HepG2 (cell line): ENCODE results near the gene SEZ6. TPM values are rescaled to one million over a fixed set of nuclear protein-coding genes. Genes with fewer than 3 reads are reported as not detected.

Experiments used
- ATAC-seq: fragments of 200-7000 bp; cut with Tn5 transposase; 3 replicates; pipeline ENCODE4 v1.9.1; 2020; ENCODE audit warnings: mild to moderate bottlenecking, moderate library complexity
- BruUV-seq: library from RNA; stranded (reverse); fragments of 400-500 nt; replicated peaks from 2 replicates; lab custom pipeline; 2021; lab: Mats Ljungman, UMichigan
- CTCF ChIA-PET: fragments of 300-600 bp; formaldehyde crosslinking; extraction: SDS; loops from one replicate; lab custom pipeline; 2021; ENCODE audit warnings: low total read pairs, inconsistent platforms, low intra/inter-chr PET ratio; lab: Yijun Ruan, JAX
- POLR2A ChIA-PET: fragments of 350-600 bp; sonication (Branson Sonifier 250); formaldehyde crosslinking; loops from one replicate; lab custom pipeline; 2020; ENCODE audit warnings: antibody characterized with exemption, inconsistent platforms; lab: Yijun Ruan, JAX
- DNase-seq: peaks from one replicate; pipeline ENCODE4 v3.0.0-alpha.2; 2015; ENCODE audit warnings: low spot score
- FAIRE-seq: peaks from 3 replicates; lab custom pipeline; 2011; peaks lifted over from hg19 to GRCh38; lab: Jason Lieb, UNC
- H2AFZ ChIP-seq: one replicate; pipeline ENCODE4 v1.6.1; 2011; ENCODE audit warnings: low read length, inconsistent platforms
- H3K27ac ChIP-seq: fragments of 300-600 bp; 3 replicates; pipeline ENCODE4 v1.8.0; 2011; ENCODE audit warnings: mixed run types, mild to moderate bottlenecking, mixed read lengths, low read length, inconsistent platforms; ENCODE audit not compliant: insufficient read depth; ENCODE audit errors: extremely low read length
- H3K27me3 ChIP-seq, 2 experiments: fragments of 200-600 bp in 1 of 2; 2 replicates in 1 of 2; 3 replicates in 1 of 2; pipeline versions ENCODE4 v1.6.0 to v1.8.0; 2011; ENCODE audit warnings: low read length in 2 of 2, mild to moderate bottlenecking in 2 of 2, moderate library complexity in 2 of 2, inconsistent platforms in 1 of 2; ENCODE audit not compliant: insufficient read depth in 2 of 2, control insufficient read depth in 1 of 2
- H3K36me3 ChIP-seq, 2 experiments: fragments of 200-600 bp in 1 of 2; replicated peaks in 1 of 2; 2 replicates in 1 of 2; 3 replicates in 1 of 2; pipeline versions ENCODE4 v1.5.1 to v1.8.0; 2011; ENCODE audit warnings: low read length in 2 of 2, inconsistent platforms in 1 of 2; ENCODE audit not compliant: insufficient read depth in 2 of 2, control insufficient read depth in 1 of 2
- H3K4me1 ChIP-seq: 2 replicates; pipeline ENCODE4 v1.5.1; 2012; ENCODE audit warnings: low read length, inconsistent platforms; ENCODE audit not compliant: insufficient read depth
- H3K4me2 ChIP-seq: 2 replicates; pipeline ENCODE4 v1.6.0; 2011; ENCODE audit warnings: low read depth, low read length, inconsistent platforms
- H3K4me3 ChIP-seq, 3 experiments: fragments of 200-600 bp in 1 of 3; sonication (generic), shearing (Covaris generic) in 1 of 3; replicated peaks in 1 of 3; 2 replicates each; pipeline ENCODE4 v1.5.1; 2011 to 2016; ENCODE audit warnings: low read length in 3 of 3, inconsistent platforms in 2 of 3, low read depth in 2 of 3, mild to moderate bottlenecking in 2 of 3, control low read depth in 1 of 3, mixed read lengths in 1 of 3; ENCODE audit not compliant: insufficient read depth in 1 of 3
- H3K79me2 ChIP-seq: one replicate; pipeline ENCODE4 v1.6.1; 2011; ENCODE audit warnings: low read length, inconsistent platforms; ENCODE audit not compliant: insufficient read depth
- H3K9ac ChIP-seq: 2 replicates; pipeline ENCODE4 v1.6.0; 2011; ENCODE audit warnings: mild to moderate bottlenecking, low read depth, low read length, inconsistent platforms; ENCODE audit not compliant: insufficient read depth
- H3K9me3 ChIP-seq: 2 replicates; pipeline ENCODE4 v1.5.1; 2012; ENCODE audit warnings: mild to moderate bottlenecking, low read length
- H4K20me1 ChIP-seq: 2 replicates; pipeline ENCODE4 v1.6.0; 2011; ENCODE audit warnings: inconsistent platforms, mild to moderate bottlenecking, low read length, moderate library complexity; ENCODE audit not compliant: insufficient read depth
- CEBPG ChIP-seq: IDR thresholded peaks from 2 replicates; pipeline ENCODE4 v1.6.1; 2016
- CENPT ChIP-seq: sonication (generic); formaldehyde crosslinking; IDR thresholded peaks from 2 replicates; pipeline ENCODE4 v1.8.0; 2022; ENCODE audit warnings: low read depth, mild to moderate bottlenecking, moderate library complexity, missing genetic modification reagents
- EP300 ChIP-seq, 3 experiments: sonication (generic) in 1 of 3; formaldehyde crosslinking in 1 of 3; IDR thresholded peaks; 2 replicates each; pipeline versions ENCODE4 v1.5.1 to v1.6.1; 2011 to 2020; ENCODE audit warnings: low read depth in 2 of 3, low read length in 2 of 3, borderline replicate concordance in 1 of 3, improper control_type of control experiment in 1 of 3, mild to moderate bottlenecking in 1 of 3, missing genetic modification reagents in 1 of 3, moderate library complexity in 1 of 3
- HNRNPK ChIP-seq: fragments of 200-400 bp; formaldehyde crosslinking; IDR thresholded peaks from 2 replicates; pipeline ENCODE4 v1.6.1; 2018; ENCODE audit warnings: low read length, low read depth, moderate library complexity, mild to moderate bottlenecking; ENCODE audit not compliant: poor library complexity, severe bottlenecking
- KDM4B ChIP-seq: sonication (generic); formaldehyde crosslinking; IDR thresholded peaks from 2 replicates; pipeline ENCODE4 v1.4.0; 2020; ENCODE audit warnings: missing genetic modification reagents
- PCBP1 ChIP-seq: fragments of 200-400 bp; formaldehyde crosslinking; IDR thresholded peaks from 2 replicates; pipeline ENCODE4 v1.6.1; 2017; ENCODE audit warnings: mild to moderate bottlenecking, low read depth, low read length, borderline replicate concordance
- SOX5 ChIP-seq: IDR thresholded peaks from 2 replicates; pipeline ENCODE4 v1.6.1; 2016; ENCODE audit warnings: borderline replicate concordance
- STAG1 ChIP-seq: sonication (generic); formaldehyde crosslinking; IDR thresholded peaks from 2 replicates; pipeline ENCODE4 v1.4.0; 2020; ENCODE audit warnings: missing genetic modification reagents
- TCF7 ChIP-seq: sonication (generic); IDR thresholded peaks from 2 replicates; pipeline ENCODE4 v1.6.1; 2016; ENCODE audit warnings: antibody characterized with exemption, low read depth
- ZHX1 ChIP-seq: sonication (generic); formaldehyde crosslinking; IDR thresholded peaks from 2 replicates; pipeline ENCODE4 v1.8.1; 2022; ENCODE audit warnings: low read depth, mild to moderate bottlenecking, missing genetic modification reagents
- ZMYM4 ChIP-seq: sonication (generic); formaldehyde crosslinking; IDR thresholded peaks from 2 replicates; pipeline ENCODE4 v1.8.1; 2023; ENCODE audit warnings: mild to moderate bottlenecking, missing genetic modification reagents
- ZNF274 ChIP-seq: sonication (generic); formaldehyde crosslinking; IDR thresholded peaks from 2 replicates; pipeline ENCODE4 v1.5.1; 2020; ENCODE audit warnings: mild to moderate bottlenecking, missing genetic modification reagents
- ZNF460 ChIP-seq: sonication (generic); formaldehyde crosslinking; IDR thresholded peaks from 2 replicates; pipeline ENCODE4 v1.5.1; 2020; ENCODE audit warnings: missing genetic modification reagents, mild to moderate bottlenecking, borderline replicate concordance
- ZNF704 ChIP-seq: sonication (generic); formaldehyde crosslinking; IDR thresholded peaks from 2 replicates; pipeline ENCODE4 v1.8.1; 2023; ENCODE audit warnings: mild to moderate bottlenecking, inconsistent platforms, moderate library complexity, missing genetic modification reagents, borderline replicate concordance
- ZNF792 ChIP-seq: IDR thresholded peaks from 2 replicates; pipeline ENCODE4 v1.6.1; 2016
- ZNF816 ChIP-seq: sonication (generic); formaldehyde crosslinking; IDR thresholded peaks from 2 replicates; pipeline ENCODE4 v1.8.0; 2022; ENCODE audit warnings: missing genetic modification reagents, mild to moderate bottlenecking, borderline replicate concordance
- ZSCAN21 ChIP-seq: sonication (generic); formaldehyde crosslinking; IDR thresholded peaks from 2 replicates; pipeline ENCODE4 v1.8.0; 2022; ENCODE audit warnings: mild to moderate bottlenecking, missing genetic modification reagents, moderate library complexity, borderline replicate concordance
- ZSCAN5A ChIP-seq: sonication (generic); formaldehyde crosslinking; IDR thresholded peaks from 2 replicates; pipeline ENCODE4 v1.8.0; 2022; ENCODE audit warnings: mild to moderate bottlenecking, missing genetic modification reagents, borderline replicate concordance
- WGBS: methylation state at CpG from one replicate; pipeline ENCODE4 v1.1.6; 2017; ENCODE audit warnings: low lambda C conversion rate; 5-methylcytosine and 5-hydroxymethylcytosine counted together
- in situ Hi-C: cut with HindIII; loops from 2 replicates; pipeline ENCODE4 v1.10.0; 2017; ENCODE audit warnings: low pct_unique_long_range_greater_than_20kb; ENCODE audit not compliant: extremely low pct_ligation_motif_present
- intact Hi-C: fragments of 100-400 bp; cut with micrococcal nuclease; formaldehyde crosslinking; loops from one replicate; pipeline ENCODE4 v1.10.0; 2022; ENCODE audit not compliant: unreplicated experiment
- polyA plus RNA-seq, 8 experiments: library from polyadenylated mRNA; depleted of rRNA in 3 of 8; stranded (reverse) in 7 of 8; unstranded in 1 of 8; fragments of >200 nt; fragmentation: Illumina TruSeq in 4 of 8; extraction: Trizol in 4 of 8; gene quantifications; 2 replicates each; pipeline versions ENCODE4 v1.2.1 to v1.2.3, GENCODE V29; 2011 to 2016; ENCODE audit warnings: low read depth in 4 of 8, missing spikeins in 1 of 8, mixed read lengths in 1 of 8; ENCODE audit not compliant: insufficient read depth in 1 of 8
- total RNA-seq, 5 experiments: library from RNA; depleted of rRNA; stranded (reverse); fragments of >200 nt; fragmentation: Illumina TruSeq; extraction: Trizol; gene quantifications; 2 replicates each; pipeline ENCODE4 v1.2.3, GENCODE V29; 2016; ENCODE audit warnings: low read depth in 1 of 5

Gene SEZ6
- total and polyA plus RNA-seq, 2 of the 13 experiments (the other 11 are each of a cell fraction or from before 2014, with no cell fraction given), result not detected

GRCh38 chr17:28907709-28908475 is 97.9 kb downstream of the SEZ6 start:
- DNase-seq (peak; percentile 43), FAIRE-seq (peak; percentile 4), ATAC-seq (no peak; the same call in 2 of the 3 replicates)
- peaks cover 66% of the 10 kb centered on the region for H3K4me1 ChIP-seq
- ChIA-PET POLR2A (interaction anchor here (0.7 to 2.5 kb wide), 12 partner anchors 11 to 273 kb away, joined by 3 to 16 read pairs (median 4); partner anchors contain the start of genes FLOT2, MYO18A, PHF12 and PIPOX), CTCF (no interaction called here)
- peak overlapping the region; percentile 70 for H3K27ac ChIP-seq
- 94% methylated on average over 3 of the region's 3 CpGs for WGBS
- in situ Hi-C loops (no loop called here), intact Hi-C loops (loop anchor here (2.0 kb wide), 1 partner anchor 65 kb away; the partner anchor contains the start of gene FAM222B)
- H3K4me2 ChIP-seq, result peak overlapping the region; percentile 50; the same call in 1 of the 2 replicates
- no peak overlapping the region for H2AFZ ChIP-seq
- H3K36me3 ChIP-seq, result peaks cover 27 to 62% of the 10 kb centered on the region in 2 experiments
- no peak overlapping the region for H3K4me3 ChIP-seq
- H3K79me2 ChIP-seq, result no peaks in the 10 kb centered on the region
- H3K9me3 ChIP-seq, result no peaks in the 10 kb centered on the region
- BruUV-seq, result no TSS peak
- H3K9ac ChIP-seq, result peak overlapping the region; percentile 44
- no peaks in the 10 kb centered on the region for H3K27me3 ChIP-seq
- H4K20me1 ChIP-seq, result peaks cover 4% of the 10 kb centered on the region; the same call in 1 of the 2 replicates
- TF ChIP-seq ZNF816 (no peak), CEBPG (CRISPR knock-in tag) (peak; percentile 62), SOX5 (CRISPR knock-in tag) (peak; percentile 41; the same call in 1 of the 2 replicates), ZMYM4 (CRISPR knock-in tag) (no peak), TCF7 (0 out of 2 replicates have a peak, but pooled peaks have one; percentile 18), EP300 (IDR thresholded peaks at IDR 0.05; ENCODE audit: low read depth in 2 of 2, low read length in 2 of 2) (0 out of 4 replicates have a peak, but pooled peaks of 1 of the 2 experiments have one; percentile 7), EP300 (CRISPR knock-in tag; IDR thresholded peaks at IDR 0.05; ENCODE audit: borderline replicate concordance) (no peak), HNRNPK (no peak), PCBP1 (no peak), ZSCAN5A (CRISPR knock-in tag) (no peak), ZHX1 (CRISPR knock-in tag) (no peak), ZNF460 (CRISPR knock-in tag) (no peak), ZSCAN21 (CRISPR knock-in tag) (no peak), CENPT (CRISPR knock-in tag) (no peak), ZNF704 (no peak), ZNF274 (CRISPR knock-in tag) (no peak), KDM4B (CRISPR knock-in tag) (no peak), STAG1 (CRISPR knock-in tag) (no peak), ZNF792 (CRISPR knock-in tag) (no peak)
